ENCODE data around the gene WNT10A.

DNA sequence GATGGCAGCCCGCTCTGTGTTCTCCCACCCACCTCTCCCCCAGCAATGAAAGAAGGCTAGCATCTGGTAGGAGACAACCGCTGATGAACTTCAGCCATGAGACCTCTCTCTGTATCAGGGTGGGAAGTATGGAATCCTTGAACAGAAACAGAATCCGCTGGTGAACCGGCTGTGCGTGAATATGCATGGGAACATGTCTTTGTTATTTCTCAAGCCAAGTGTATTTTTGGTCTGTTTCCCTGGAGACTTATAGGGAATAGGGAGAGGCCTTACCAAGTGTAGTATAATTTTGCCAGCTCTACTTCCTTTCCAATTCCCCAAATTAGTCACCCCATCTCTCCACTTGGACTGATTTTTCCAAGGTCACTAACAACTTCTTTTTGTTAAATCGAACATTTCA lies 30.1 kb downstream of the WNT10A start:
- TF ChIP-seq CTCF (IDR thresholded peaks at IDR 0.05) (no peak), POLR2A (IDR thresholded peaks at IDR 0.05) (no peak), POLR2AphosphoS5 (IDR thresholded peaks at IDR 0.05) (no peak)
